HUES6 (cell line): ENCODE results near the gene ACSL3.
"Not testable (repeated sequence)": the region's sequence is repeated elsewhere in the genome, so short reads cannot be mapped to it uniquely, and the experiment has no call there.

Experiments used
- H3K27ac ChIP-seq: 2 replicates; pipeline ENCODE4 v1.7.0; 2013; ENCODE audit warnings: low read depth, mild to moderate bottlenecking, low read length, inconsistent platforms
- H3K27me3 ChIP-seq: 2 replicates; pipeline ENCODE4 v1.6.1; 2013; ENCODE audit warnings: low read length; ENCODE audit not compliant: control insufficient read depth, insufficient read depth
- H3K36me3 ChIP-seq: 2 replicates; pipeline ENCODE4 v1.6.1; 2013; ENCODE audit warnings: low read length; ENCODE audit not compliant: control insufficient read depth, insufficient read depth
- H3K4me1 ChIP-seq: 2 replicates; pipeline ENCODE4 v1.6.1; 2013; ENCODE audit warnings: low read length; ENCODE audit not compliant: control insufficient read depth, insufficient read depth
- H3K4me3 ChIP-seq: 2 replicates; pipeline ENCODE4 v1.5.1; 2013; ENCODE audit warnings: low read depth, low read length
- H3K9ac ChIP-seq: one replicate; pipeline ENCODE4 v1.6.1; 2013; ENCODE audit warnings: mild to moderate bottlenecking, low read length
- H3K9me3 ChIP-seq: 2 replicates; pipeline ENCODE4 v1.6.1; 2013; ENCODE audit warnings: low read depth, low read length; ENCODE audit not compliant: control insufficient read depth, insufficient read depth

Gene ACSL3

GRCh38 chr2:222978850-222979249 is 118.0 kb downstream of the ACSL3 start:
- H3K36me3 ChIP-seq: no peaks in the 10 kb centered on the region
- no peak overlapping the region for H3K27ac ChIP-seq
- H3K4me1 ChIP-seq: peaks cover 15% of the 10 kb centered on the region
- H3K9ac ChIP-seq: no peak overlapping the region
- H3K9me3 ChIP-seq: peaks cover under 1% of the 10 kb centered on the region; the same call in 1 of the 2 replicates
- no peak overlapping the region for H3K4me3 ChIP-seq
- no peaks in the 10 kb centered on the region for H3K27me3 ChIP-seq

GRCh38 chr2:222979484-222979883 is 118.6 kb downstream of the ACSL3 start:
- H3K36me3 ChIP-seq: no peaks in the 10 kb centered on the region
- no peak overlapping the region for H3K9ac ChIP-seq

GRCh38 chr2:222982010-222982908 is 121.4 kb downstream of the ACSL3 start:
- H3K9ac ChIP-seq: no peak overlapping the region
- H3K4me3 ChIP-seq: no peak overlapping the region
- H3K27ac ChIP-seq: no peak overlapping the region
- peaks cover 24% of the 10 kb centered on the region for H3K9me3 ChIP-seq
- no peaks in the 10 kb centered on the region for H3K27me3 ChIP-seq
- H3K36me3 ChIP-seq: no peaks in the 10 kb centered on the region
- H3K4me1 ChIP-seq: peaks cover 15% of the 10 kb centered on the region

More at GRCh38 chr2:222979484-222979883, 118.6 kb downstream of the ACSL3 start:
- H3K4me3 ChIP-seq: no peak overlapping the region
- peaks cover 15% of the 10 kb centered on the region for H3K4me1 ChIP-seq
- peaks cover 4% of the 10 kb centered on the region for H3K9me3 ChIP-seq
- no peaks in the 10 kb centered on the region for H3K27me3 ChIP-seq
- no peak overlapping the region for H3K27ac ChIP-seq

- Histone ChIP-seq H3K9me3 (peaks cover 30% of the 10 kb centered on the region), H3K27me3 (no peaks in the 10 kb centered on the region), H3K36me3 (no peaks in the 10 kb centered on the region), H3K9ac (no peak overlapping the region), H3K4me3 (no peak overlapping the region), H3K27ac (no peak overlapping the region), H3K4me1 (peaks cover 15% of the 10 kb centered on the region)
Observed at GRCh38 chr2:222982909-222983265, 122.1 kb downstream of the ACSL3 start.

GRCh38 chr2:222984908-222985307 is 124.1 kb downstream of the ACSL3 start:
- Histone ChIP-seq H3K4me3 (no peak overlapping the region), H3K9ac (no peak overlapping the region), H3K4me1 (peaks cover 12% of the 10 kb centered on the region), H3K9me3 (peaks cover 40% of the 10 kb centered on the region), H3K36me3 (no peaks in the 10 kb centered on the region), H3K27me3 (no peaks in the 10 kb centered on the region), H3K27ac (no peak overlapping the region)

GRCh38 chr2:222989431-222989830 is 128.6 kb downstream of the ACSL3 start:
- H3K9me3 ChIP-seq: peaks cover 38% of the 10 kb centered on the region
- H3K27ac ChIP-seq: no peak overlapping the region

GRCh38 chr2:222990206-222990605 is 129.4 kb downstream of the ACSL3 start:
- not testable (repeated sequence) for H3K9ac ChIP-seq, H3K4me3 ChIP-seq

More at GRCh38 chr2:222989431-222989830, 128.6 kb downstream of the ACSL3 start:
- Histone ChIP-seq H3K4me1 (no peaks in the 10 kb centered on the region; the same call in 1 of the 2 replicates), H3K27me3 (no peaks in the 10 kb centered on the region), H3K4me3 (no peak overlapping the region), H3K36me3 (no peaks in the 10 kb centered on the region), H3K9ac (no peak overlapping the region)

GRCh38 chr2:222992137-222992536 is 131.3 kb downstream of the ACSL3 start:
- H3K4me3 ChIP-seq: no peak overlapping the region
- no peaks in the 10 kb centered on the region for H3K27me3 ChIP-seq
- no peak overlapping the region for H3K27ac ChIP-seq

More at GRCh38 chr2:222990206-222990605, 129.4 kb downstream of the ACSL3 start:
- H3K27ac ChIP-seq, H3K36me3 ChIP-seq, H3K4me1 ChIP-seq, H3K27me3 ChIP-seq: not testable (repeated sequence)
- peaks cover 30% of the 10 kb centered on the region for H3K9me3 ChIP-seq

More at GRCh38 chr2:222992137-222992536, 131.3 kb downstream of the ACSL3 start:
- no peaks in the 10 kb centered on the region for H3K36me3 ChIP-seq
- no peaks in the 10 kb centered on the region; the same call in 1 of the 2 replicates for H3K4me1 ChIP-seq
- no peak overlapping the region for H3K9ac ChIP-seq
- peaks cover 19% of the 10 kb centered on the region; the same call in 1 of the 2 replicates for H3K9me3 ChIP-seq
